Measurements from ENCODE around the gene C5. TPM values are rescaled to one million over a fixed set of nuclear protein-coding genes. Genes with fewer than 3 reads are reported as not detected.

C5 gene
- total RNA-seq, 2 experiments from 2014 or later = 3.8 to 7.9 TPM

GRCh38 chr9:120940573-120940972 is 109.5 kb downstream of the C5 start:
- DNase-seq (ENCODE audit: low spot score) = no peak
- ChIA-PET CTCF (ENCODE audit: unreplicated experiment) (no interaction called here), POLR2A (interaction anchor here (1.8 kb wide), 1 partner anchor 131 kb away, joined by 4 read pairs; no protein-coding TSS in a partner anchor)
- peaks cover 56% of the 10 kb centered on the region for H3K4me1 ChIP-seq (ENCODE audit: insufficient read depth, low read length, poor library complexity, severe bottlenecking)
- H3K79me2 ChIP-seq (ENCODE audit: insufficient read depth, low read depth, low read length) = no peaks in the 10 kb centered on the region
- H2AFZ ChIP-seq (ENCODE audit: low read length) = no peak overlapping the region
- H3K36me3 ChIP-seq (ENCODE audit: insufficient read depth, low read length) = no peaks in the 10 kb centered on the region
- BruUV-seq (replicated peaks) = no TSS peak
- no peaks in the 10 kb centered on the region for H4K20me1 ChIP-seq (ENCODE audit: insufficient read depth, low read length)
- no peaks in the 10 kb centered on the region for H3K9me3 ChIP-seq (ENCODE audit: low read length)
- no peak overlapping the region for H3K27ac ChIP-seq (ENCODE audit: low read depth, low read length, poor library complexity, severe bottlenecking)
- H3K9me2 ChIP-seq (ENCODE audit: insufficient read depth, low read length) = no peaks in the 10 kb centered on the region
- TF ChIP-seq CTCF (conservative IDR thresholded peaks at IDR 0.05; ENCODE audit: low read length) = no peak
- intact Hi-C loops (cut with micrococcal nuclease; ENCODE audit: unreplicated experiment) = no loop called here
- no peak overlapping the region for H3K4me3 ChIP-seq (ENCODE audit: low read depth, low read length, poor library complexity, severe bottlenecking)
- H3K4me2 ChIP-seq (ENCODE audit: low read length) = no peak overlapping the region

GRCh38 chr9:120938851-120939250 is 111.2 kb downstream of the C5 start:
- DNase-seq (ENCODE audit: low spot score) = no peak
- Histone ChIP-seq H3K9me2 (ENCODE audit: insufficient read depth, low read length) (no peaks in the 10 kb centered on the region), H3K27ac (ENCODE audit: low read depth, low read length, poor library complexity, severe bottlenecking) (no peak overlapping the region), H2AFZ (ENCODE audit: low read length) (no peak overlapping the region), H3K4me2 (ENCODE audit: low read length) (no peak overlapping the region), H3K4me3 (ENCODE audit: low read depth, low read length, poor library complexity, severe bottlenecking) (no peak overlapping the region), H4K20me1 (ENCODE audit: insufficient read depth, low read length) (no peaks in the 10 kb centered on the region), H3K36me3 (ENCODE audit: insufficient read depth, low read length) (no peaks in the 10 kb centered on the region), H3K9me3 (ENCODE audit: low read length) (no peaks in the 10 kb centered on the region), H3K79me2 (ENCODE audit: insufficient read depth, low read depth, low read length) (no peaks in the 10 kb centered on the region), H3K4me1 (ENCODE audit: insufficient read depth, low read length, poor library complexity, severe bottlenecking) (peaks cover 56% of the 10 kb centered on the region)
- ChIA-PET POLR2A (interaction anchor here (0.5 to 21.2 kb wide), 8 partner anchors 9 to 161 kb away, joined by 3 to 372 read pairs (median 4); partner anchors contain the start of gene TRAF1), CTCF (ENCODE audit: unreplicated experiment) (no interaction called here)
- TF ChIP-seq CTCF (conservative IDR thresholded peaks at IDR 0.05; ENCODE audit: low read length) (no peak), EZH2phosphoT487 (IDR thresholded peaks at IDR 0.05; ENCODE audit: borderline replicate concordance, low read depth, low read length) (no peak)
- intact Hi-C loops (cut with micrococcal nuclease; ENCODE audit: unreplicated experiment) = no loop called here
- no TSS peak for BruUV-seq (replicated peaks)

- peaks cover 67% of the 10 kb centered on the region for H3K4me1 ChIP-seq (ENCODE audit: insufficient read depth, low read length, poor library complexity, severe bottlenecking)
- ChIA-PET POLR2A (interaction anchor here (1.5 to 21.2 kb wide), 3 partner anchors 15 to 47 kb away, joined by 4 to 372 read pairs (median 100); no protein-coding TSS in a partner anchor), CTCF (ENCODE audit: unreplicated experiment) (interaction anchor here (0.5 to 0.9 kb wide), 2 partner anchors 35 to 46 kb away, joined by 3 read pairs; no protein-coding TSS in a partner anchor)
- H3K9me2 ChIP-seq (ENCODE audit: insufficient read depth, low read length) = no peaks in the 10 kb centered on the region
- no peaks in the 10 kb centered on the region for H3K79me2 ChIP-seq (ENCODE audit: insufficient read depth, low read depth, low read length)
- H2AFZ ChIP-seq (ENCODE audit: low read length) = peak overlapping the region; percentile 24; the same call in 1 of the 2 replicates
- no peaks in the 10 kb centered on the region for H3K9me3 ChIP-seq (ENCODE audit: low read length)
- H3K36me3 ChIP-seq (ENCODE audit: insufficient read depth, low read length) = no peaks in the 10 kb centered on the region
- TF ChIP-seq EZH2phosphoT487 (IDR thresholded peaks at IDR 0.05; ENCODE audit: borderline replicate concordance, low read depth, low read length) = no peak
- no peak for TF ChIP-seq CTCF (conservative IDR thresholded peaks at IDR 0.05; ENCODE audit: low read length)
- H3K4me2 ChIP-seq (ENCODE audit: low read length) = peak overlapping the region; percentile 78
- no peak overlapping the region for H3K4me3 ChIP-seq (ENCODE audit: low read depth, low read length, poor library complexity, severe bottlenecking)
- peak overlapping the region; percentile 96 for H3K27ac ChIP-seq (ENCODE audit: low read depth, low read length, poor library complexity, severe bottlenecking)
- no peak for DNase-seq (ENCODE audit: low spot score)
- no peaks in the 10 kb centered on the region for H4K20me1 ChIP-seq (ENCODE audit: insufficient read depth, low read length)
- BruUV-seq (replicated peaks) = no TSS peak
- intact Hi-C loops (cut with micrococcal nuclease; ENCODE audit: unreplicated experiment) = loop anchor here (2.0 kb wide), 3 partner anchors 35 to 181 kb away; partner anchors contain the start of gene FBXW2
Observed at GRCh38 chr9:120937596-120937995, 112.5 kb downstream of the C5 start.
